Measurements from ENCODE around the gene VEZT.

VEZT gene

DNA sequence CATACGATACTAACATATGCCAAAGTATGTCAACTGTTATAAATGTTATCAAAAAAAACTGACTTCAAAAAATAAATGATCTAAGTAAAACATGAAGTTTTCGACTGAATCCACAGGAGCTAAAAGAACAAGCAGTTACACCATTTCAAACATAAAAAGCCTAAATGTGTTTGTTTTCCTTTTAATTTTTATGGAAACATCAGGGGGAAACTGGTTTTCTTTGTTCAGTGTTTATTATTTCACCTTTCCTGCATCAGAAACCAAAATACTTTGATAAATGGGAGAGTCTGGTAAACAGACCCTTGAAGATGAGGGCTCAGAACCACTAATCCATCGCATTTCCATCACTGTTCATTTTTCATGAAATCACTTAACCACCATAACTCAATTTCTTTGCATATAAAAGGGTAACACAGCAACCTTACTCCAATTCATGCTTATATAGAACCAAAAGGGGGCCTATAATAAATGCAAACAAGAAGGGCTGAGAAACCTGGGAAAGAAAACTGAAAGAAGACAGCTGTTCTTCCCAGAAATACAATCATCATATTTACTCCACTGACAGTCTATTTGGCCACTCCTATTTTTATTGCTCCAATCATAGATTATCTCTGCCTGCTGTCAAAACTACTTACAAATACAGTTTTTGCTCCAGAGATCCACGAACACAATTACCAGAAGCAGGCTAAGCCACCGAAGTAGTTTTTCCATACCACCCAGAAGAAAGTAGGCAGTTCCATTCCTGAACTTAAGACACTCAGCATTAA is 17.3 kb upstream of the VEZT start:
- DNase-seq, result no peak

DNA sequence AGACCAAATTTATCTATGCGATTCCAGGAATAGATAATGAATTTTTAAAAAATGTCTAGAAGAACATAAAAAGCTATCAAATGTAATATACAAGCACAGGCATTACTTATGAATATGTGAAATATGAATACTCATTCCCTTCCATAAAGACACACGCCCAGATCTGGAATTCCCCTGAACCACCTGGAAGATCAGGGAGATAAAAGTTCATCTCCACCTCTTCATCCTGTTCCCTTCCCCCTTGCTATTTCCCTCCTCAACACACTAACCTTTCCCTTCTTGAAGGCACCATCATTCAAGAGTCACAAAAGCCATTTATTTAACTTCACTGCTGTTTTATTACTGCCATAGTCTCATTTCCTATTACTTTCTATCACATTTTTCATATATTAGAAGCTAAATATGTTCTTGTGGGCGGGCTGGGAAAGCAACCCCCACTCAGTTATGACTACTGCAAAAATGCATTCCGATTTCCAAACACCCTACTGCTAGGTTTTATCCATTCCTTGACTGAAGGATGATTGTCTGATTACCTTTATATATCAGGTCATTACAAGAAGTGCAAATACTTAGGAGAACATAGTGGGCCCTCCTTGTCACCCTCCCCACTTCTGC is 16.4 kb upstream of the VEZT start:
- DNase-seq, result no peak

DNA sequence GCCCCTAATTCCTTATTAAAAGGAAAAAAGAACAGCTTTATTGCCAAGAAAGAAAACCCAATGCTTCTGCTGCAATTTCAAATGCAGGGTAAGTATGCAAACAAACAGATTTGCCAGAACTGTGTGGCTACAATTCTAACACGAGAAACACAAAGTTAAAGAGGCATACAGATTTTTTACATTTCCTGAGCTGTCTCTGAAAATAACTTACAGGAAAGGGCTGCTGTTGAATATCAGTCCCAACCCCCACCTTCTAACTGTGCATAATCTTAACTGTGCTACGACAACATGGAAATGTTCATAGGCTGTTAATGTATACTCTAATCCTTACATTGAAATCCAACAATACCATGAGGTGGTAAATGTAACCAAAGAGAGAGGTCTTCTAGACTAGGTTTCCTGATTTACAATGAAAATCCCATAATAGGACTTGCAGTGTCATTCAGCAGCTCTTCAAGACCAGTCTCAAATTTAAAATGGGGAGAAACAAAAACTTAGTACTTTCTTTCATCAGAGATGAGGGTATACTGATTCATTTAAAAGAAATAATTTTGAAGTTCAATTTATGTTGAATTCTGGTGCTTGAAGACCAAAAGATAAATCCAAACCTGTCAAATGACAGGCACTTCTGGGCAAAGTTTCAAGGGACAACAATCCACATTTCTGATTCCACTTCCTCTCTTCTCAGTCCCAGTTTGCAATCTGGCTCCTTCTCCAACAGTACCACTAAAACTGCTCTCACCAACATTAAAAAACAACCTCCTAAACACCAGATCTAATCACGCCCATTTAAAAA is 14.7 kb upstream of the VEZT start:
- no peak for DNase-seq

DNA sequence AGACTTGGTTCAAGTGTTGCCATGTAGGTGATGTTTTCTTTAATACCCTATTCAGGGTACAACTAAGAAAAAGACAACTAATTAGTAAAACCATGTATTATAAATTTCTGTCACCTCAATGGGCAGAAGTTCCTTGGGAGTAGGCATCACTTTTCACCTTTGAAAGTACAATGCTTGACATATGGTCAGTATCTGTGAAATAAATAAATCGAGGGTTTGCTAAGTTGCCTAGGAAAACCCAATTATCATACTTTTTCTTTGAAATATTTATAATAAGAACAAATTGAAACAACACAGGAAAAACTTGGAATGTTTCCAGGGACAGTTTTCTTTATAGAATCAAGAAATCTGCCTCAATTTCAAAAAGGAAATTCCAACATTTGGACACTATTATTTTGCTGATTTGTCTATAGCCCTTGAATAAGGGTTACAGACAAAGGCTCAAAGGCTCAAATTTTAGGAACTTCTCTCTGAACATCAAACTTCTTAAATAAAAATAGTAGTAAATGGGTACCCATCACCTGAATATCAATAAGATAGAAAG is 14.0 kb upstream of the VEZT start:
- DNase-seq, result no peak

DNA sequence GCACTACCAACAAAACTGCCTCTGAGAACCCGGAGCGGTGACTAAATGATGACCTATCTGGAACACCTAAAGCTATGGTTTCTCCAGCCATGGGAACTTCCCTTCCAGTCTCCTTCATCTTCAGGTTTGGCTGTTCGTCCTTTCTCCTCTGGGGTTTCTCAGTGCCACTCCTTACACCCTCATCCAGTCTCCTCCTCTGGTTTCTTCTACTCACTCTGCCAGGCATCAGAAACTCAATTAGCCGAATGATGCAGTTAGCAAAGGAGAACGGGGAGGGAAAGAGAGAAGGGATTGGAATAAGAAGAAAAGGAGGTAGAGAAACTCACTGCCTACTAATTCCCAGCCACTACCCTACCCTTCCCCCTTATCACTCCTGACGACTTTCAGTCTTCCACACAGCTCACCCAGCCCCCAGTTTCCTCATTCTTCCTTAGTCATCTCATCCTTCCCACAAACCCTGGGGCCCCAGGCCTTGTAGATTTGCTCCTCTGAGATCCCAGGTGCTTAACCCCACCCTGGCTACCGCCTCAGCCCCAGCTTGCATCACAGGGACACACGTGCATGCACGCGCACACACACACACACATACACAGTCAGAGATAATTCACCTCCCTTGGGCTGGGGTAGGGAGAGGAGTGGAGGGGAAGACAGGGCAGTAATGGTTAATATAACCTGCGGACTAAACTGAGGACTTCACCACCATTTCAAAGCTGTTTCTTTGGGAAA is 13.3 kb upstream of the VEZT start:
- no peak for DNase-seq

DNA sequence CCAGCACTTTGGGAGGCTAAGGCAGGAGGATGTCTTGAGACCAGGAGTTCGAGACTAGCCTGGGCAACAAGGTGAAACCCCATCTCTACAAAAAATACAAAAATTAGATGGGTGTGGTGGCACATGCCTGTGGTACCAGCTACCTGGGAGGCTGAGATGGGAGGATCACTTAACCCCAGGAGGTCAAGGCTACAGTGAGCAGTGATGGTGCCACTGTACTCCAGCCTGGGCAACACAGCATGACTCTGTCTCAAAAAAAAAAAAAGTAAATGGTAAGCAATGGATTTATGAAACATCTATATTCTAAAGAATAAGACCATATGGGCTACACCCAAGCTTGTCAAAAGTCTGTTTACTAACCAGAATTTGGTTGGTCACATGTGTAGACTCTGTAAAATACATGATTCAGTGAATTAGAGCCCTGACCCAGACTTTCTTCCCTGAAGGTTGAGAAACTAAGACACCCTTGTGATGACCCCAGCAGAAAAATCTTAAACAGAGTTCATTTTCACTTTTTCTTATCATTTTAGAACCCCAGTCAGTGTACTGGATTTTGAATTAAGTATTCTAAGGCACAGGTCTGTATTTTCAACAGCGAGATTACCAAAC is 12.5 kb upstream of the VEZT start:
- DNase-seq, result no peak

DNA sequence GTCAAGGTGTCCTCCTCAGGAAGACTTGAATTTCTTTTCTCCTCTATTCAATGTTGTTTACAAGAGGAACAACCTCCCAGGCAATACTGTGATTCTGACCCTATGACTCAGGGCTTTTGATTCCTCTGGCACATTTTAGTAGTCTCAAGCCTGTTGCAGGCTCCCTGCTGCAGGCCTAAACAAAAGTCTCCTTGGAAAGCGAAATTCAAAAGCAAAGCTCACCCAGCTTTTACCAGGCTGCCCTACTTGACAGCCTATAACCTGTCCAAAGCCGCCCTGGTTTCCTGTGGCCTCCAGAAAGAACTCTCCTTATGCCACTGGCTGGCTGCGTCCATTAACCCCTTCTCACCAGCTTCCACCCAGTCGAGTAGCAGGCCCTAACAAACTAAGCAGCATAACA is 11.9 kb upstream of the VEZT start:
- DNase-seq, result no peak

DNA sequence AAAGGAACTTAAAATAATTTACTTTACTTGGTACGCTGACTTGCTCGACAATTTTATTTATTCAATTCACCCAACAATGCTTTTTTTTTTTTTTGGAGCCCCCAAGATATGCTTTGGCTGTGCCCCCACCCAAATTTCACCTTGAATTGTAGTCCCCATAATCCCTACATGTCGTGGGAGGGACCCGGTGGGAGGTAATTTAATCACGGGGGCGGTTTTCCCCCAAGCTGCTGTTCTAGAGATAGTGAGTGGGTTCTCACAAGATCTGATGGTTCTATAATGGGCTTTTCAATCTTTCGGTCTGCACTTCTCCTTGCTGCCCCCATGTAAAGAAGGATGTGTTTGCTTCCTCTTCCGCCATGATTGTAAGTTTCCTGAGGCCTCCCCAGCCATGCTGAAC is 10.7 kb upstream of the VEZT start:
- no peak for DNase-seq

DNA sequence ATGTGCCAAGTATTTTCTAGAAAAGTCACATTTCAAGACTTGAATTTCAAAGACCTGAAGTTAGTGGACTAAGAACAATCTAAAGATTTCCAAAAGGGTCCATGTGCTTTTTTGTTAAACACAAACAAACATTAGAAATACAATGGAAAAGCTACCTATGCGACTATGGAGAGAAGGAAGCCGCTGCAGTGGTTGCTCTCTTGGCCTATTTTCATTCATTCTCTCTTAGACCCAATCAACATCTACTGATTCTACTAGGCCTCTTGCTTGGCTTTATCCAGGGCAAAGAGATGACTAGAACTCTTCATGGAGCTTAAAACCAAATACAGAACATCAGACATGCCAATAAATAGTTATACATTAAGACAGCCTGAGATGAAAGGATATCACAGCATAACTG is 10.2 kb upstream of the VEZT start:
- DNase-seq, result no peak

DNA sequence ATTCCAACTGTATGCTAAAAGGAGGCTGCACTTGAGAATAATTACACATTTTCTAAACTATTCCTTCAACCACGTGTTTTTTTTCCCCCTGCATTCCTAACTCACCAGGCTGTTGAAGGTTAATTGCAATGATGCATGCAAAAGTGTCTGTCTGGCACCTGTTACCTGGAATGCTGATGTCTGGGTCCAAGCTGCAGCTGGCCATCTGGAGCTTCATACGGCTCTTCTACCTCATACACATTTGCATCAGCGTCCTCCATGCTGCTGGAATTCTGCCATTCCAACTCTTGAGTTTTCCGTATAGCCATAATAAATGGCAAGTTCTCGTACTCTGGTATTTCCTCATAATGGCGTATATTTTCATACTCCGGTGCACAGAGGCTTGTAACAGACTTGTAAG is 8.9 kb upstream of the VEZT start:
- no peak for DNase-seq

DNA sequence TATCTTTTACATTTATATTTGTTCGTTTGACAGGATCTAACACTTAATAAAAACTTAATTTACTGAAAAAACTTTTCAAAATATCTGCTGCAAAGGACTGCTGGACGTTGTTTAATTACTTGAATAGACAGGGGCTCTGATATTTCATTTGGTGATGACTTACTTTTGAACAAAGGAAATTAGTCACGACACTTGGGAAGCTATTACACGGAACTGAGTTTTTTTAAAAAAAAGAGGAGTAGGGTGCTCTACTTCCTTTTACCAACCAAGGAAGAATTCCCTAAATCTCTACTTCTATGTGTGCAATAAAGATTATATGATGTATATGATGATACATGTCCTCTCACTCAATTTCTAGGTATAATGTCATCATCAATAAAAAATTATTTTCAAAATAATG is 5.0 kb upstream of the VEZT start:
- no peak for DNase-seq

DNA sequence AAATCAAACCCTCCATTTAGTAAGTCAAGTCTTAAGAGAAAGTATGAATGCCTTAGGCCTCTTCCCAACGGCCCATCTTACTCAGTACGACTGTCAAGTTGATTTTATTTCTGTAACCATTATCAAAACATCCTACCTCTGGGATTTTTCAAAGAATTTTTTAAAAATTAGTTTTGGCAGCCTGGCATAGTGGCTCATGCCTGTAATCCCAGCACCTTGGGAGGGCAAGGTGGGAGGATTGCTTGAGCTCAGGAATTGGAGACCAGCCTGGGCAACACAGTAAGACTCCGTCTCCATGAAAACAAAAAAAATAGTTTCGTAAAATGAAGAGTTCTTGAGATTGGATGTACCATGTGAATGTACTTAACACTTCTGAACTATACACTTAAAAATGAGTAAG is 4.5 kb upstream of the VEZT start:
- no peak for DNase-seq

DNA sequence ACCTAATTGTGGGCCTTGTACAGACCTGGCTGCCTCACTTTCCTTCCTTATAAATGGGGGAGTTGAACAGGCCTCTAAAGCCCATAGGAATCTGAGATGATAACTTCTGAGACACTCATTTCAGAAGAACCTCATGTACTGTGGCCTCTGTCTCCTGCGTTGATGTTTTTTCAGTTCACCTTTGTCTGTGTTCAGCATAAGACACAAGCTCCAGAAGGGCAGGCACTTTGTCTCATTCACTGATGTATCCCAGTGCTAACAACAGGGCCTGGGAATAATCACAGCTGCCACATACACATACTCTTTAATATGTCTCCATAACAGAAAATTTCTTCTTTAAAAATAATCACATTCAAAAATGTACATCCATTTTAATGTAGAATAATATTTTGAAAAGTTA is 3.7 kb upstream of the VEZT start:
- no peak for DNase-seq

DNA sequence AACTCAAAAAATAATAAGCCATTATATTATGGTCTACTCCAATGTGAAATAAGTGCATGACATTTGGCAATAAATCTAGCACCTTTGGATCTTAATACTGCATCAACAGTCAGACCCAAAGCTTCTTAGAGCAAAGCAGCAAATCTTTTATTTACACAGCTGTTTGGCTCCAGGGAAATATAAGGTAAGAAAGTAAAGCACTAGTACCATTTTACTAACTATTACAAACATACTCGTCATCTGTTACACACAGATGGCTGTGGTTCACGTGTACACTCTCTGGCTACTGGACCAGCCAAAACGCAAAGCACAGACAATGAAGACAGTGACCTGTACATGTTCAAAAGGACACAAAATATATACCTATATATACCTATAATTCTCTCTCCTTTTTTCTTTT is 3.1 kb upstream of the VEZT start:
- no peak for DNase-seq

DNA sequence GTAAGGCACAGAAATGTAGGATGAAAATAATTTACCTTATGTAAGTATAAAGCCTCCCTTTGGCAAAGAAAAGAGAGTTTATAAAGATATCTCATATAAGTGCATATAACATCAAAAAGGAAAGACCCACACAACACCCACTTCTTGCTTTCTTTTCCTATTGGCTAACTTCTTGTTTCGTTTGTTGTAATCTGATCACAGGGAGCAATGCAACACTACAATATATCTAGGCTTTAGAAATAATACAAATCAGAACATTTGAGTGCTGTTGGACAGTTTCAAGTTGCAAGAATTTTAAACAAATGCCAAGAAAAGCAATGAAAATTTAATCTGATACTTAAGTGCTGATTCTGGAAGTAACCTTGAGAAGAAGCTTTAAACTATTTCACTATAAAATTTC is 1.7 kb upstream of the VEZT start:
- no peak for DNase-seq

DNA sequence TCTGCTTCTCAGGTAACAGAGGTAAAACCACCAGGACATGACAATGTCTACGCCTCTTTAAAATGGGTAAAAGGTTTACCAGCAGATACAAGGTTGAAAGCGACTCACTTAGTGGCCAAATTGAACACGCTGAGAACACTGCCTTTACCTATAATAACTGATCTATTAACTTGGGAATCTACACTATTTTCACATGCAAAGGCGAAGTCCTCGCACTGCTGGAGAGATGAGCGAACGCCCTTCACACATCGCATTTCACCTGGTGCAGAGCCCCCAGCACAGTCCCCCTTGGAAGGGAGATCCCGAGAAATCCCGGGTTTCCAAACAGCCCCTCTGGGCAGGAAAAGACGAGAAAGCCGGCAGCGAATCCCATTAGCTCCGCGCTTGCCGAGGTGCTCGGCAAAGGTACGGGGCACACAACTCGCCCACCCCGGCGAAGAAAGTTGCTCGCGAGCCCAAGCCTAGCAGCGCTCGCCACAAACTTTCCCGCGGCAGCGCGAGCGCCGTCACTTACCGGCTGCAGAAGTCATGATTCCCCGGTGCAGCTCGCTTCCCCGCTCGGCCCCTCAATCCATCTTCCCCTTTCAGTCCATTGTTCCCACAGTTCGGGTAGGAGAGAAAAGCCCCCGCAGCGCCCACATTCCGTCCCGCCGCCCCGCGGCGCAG is 763 bp upstream of the VEZT start:
- DNase-seq, result no peak

DNA sequence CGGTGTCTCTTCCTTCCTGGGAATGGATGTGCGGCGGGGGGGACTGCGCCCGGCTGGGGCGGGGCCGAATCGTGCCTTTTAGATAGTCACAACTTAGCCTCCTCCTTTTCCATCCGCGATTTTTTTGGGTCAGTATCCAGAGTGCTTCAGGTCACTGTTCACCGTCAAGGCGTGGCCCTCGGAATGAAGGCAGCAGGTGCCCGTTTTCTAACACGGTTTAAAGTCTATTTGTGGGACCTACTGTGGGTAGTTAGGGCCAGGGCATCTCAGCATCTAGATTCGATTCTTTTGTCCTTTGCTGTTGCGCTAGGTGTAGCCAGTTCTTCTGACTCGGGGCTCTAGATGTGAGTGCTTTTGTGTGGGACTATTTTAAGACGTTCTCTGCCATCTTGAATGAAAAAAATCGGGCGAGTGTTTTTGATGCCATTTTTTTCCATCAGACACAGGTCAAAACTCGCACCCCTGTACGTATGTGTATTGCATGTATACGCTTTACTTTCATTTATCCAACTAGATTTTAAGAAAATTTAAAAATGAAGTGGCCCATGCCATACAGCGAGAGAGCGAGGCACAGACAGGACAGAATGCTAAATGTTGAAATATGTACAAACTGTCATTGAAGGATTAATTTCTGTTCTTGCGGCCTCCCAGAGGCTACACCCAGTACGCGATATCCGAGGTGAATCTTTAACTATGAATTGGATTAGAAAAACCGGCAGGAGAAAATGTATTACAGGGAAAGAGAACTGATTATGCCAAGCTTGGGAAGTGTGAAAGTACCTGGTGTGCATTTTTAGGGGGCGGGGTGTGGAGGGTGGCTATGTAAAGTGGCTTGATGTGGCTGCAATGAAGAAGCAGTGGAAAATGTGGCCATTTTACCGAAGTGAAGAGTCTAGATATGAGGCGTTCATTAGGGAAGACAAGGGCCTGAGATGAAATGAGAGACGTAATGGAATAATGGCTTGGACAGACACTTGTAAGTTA is 835 bp downstream of the VEZT start:
- peak; percentile 57 for DNase-seq

DNA sequence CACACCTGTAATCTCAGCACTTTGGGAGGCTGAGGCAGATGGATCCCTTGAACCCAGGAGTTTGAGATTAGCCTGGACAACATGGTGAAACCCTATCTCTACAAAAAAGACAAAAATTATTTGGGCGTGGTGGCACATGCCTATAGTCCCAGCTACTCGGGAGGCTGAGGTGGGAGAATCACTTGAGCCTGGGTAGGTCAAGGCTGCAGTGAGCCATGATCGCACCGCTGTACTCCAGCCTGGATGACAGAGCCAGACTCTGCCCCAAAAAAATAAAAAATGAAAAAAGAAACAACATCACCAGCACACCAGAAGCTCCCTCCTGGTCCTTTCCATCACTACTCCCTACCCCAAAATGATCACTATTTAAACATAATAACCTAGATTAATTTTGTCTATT is 2.6 kb downstream of the VEZT start:
- no peak for DNase-seq

DNA sequence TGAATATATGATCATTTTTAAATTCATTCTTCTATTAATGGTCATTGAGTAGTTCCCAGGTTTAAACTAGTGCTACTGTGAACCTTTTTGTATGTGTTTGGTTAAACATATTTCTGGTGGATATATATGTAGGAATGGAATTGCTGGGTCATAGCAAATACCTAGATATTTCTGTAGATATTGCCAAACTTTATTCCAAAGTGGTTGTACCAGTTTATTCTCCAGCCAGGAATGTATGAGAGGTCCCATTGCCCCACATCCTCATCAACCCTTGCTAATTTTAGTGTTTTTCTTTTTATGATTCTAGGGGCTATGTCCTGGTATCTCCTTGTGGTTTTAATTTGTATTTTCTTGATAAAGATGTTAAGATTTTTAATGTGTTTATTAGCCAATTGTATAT is 3.1 kb downstream of the VEZT start:
- DNase-seq, result no peak

All from central memory CD4-positive, alpha-beta T cell (primary cell).